IPS-18c (cell line): Measurements from ENCODE around the gene EPHB1.

ENCODE experiments used
- H3K4me3 ChIP-seq: 2 replicates; pipeline ENCODE4 v1.7.0; 2013; ENCODE audit warnings: low read depth, mild to moderate bottlenecking, low read length, moderate library complexity; ENCODE audit not compliant: insufficient read depth
- H3K9me3 ChIP-seq: one replicate; pipeline ENCODE4 v1.6.1; 2013; ENCODE audit warnings: mild to moderate bottlenecking, low read length, moderate library complexity; ENCODE audit not compliant: control insufficient read depth, insufficient read depth

The EPHB1 gene

GRCh38 chr3:134799393-134799792 is 4.3 kb downstream of the EPHB1 start:
- no peak overlapping the region for H3K4me3 ChIP-seq

GRCh38 chr3:134801204-134801958 is 6.3 kb downstream of the EPHB1 start:
- Histone ChIP-seq H3K9me3 (no peaks in the 10 kb centered on the region), H3K4me3 (no peak overlapping the region)

More at GRCh38 chr3:134799393-134799792, 4.3 kb downstream of the EPHB1 start:
- peaks cover 2% of the 10 kb centered on the region for H3K9me3 ChIP-seq

- Histone ChIP-seq H3K4me3 (no peak overlapping the region), H3K9me3 (no peaks in the 10 kb centered on the region)
Observed at GRCh38 chr3:134802428-134803050, 7.5 kb downstream of the EPHB1 start.

- Histone ChIP-seq H3K9me3 (no peaks in the 10 kb centered on the region), H3K4me3 (no peak overlapping the region)
Observed at GRCh38 chr3:134803051-134803505, 8.0 kb downstream of the EPHB1 start.

GRCh38 chr3:134803652-134804051 is 8.6 kb downstream of the EPHB1 start:
- Histone ChIP-seq H3K4me3 (no peak overlapping the region), H3K9me3 (no peaks in the 10 kb centered on the region)

GRCh38 chr3:134804508-134805480 is 9.7 kb downstream of the EPHB1 start:
- no peak overlapping the region for H3K4me3 ChIP-seq
- no peaks in the 10 kb centered on the region for H3K9me3 ChIP-seq

- H3K4me3 ChIP-seq, result no peak overlapping the region
Observed at GRCh38 chr3:134807189-134807588, 12.1 kb downstream of the EPHB1 start.

GRCh38 chr3:134808835-134809234 is 13.8 kb downstream of the EPHB1 start:
- Histone ChIP-seq H3K9me3 (no peaks in the 10 kb centered on the region), H3K4me3 (no peak overlapping the region)

More at GRCh38 chr3:134807189-134807588, 12.1 kb downstream of the EPHB1 start:
- H3K9me3 ChIP-seq, result no peaks in the 10 kb centered on the region

GRCh38 chr3:134809427-134810051 is 14.5 kb downstream of the EPHB1 start:
- no peaks in the 10 kb centered on the region for H3K9me3 ChIP-seq
- H3K4me3 ChIP-seq, result no peak overlapping the region

- Histone ChIP-seq H3K4me3 (no peak overlapping the region), H3K9me3 (no peaks in the 10 kb centered on the region)
Observed at GRCh38 chr3:134810052-134810435, 15.0 kb downstream of the EPHB1 start.

- Histone ChIP-seq H3K9me3 (no peaks in the 10 kb centered on the region), H3K4me3 (no peak overlapping the region)
Observed at GRCh38 chr3:134810850-134811249, 15.8 kb downstream of the EPHB1 start.

GRCh38 chr3:134813618-134814017 is 18.6 kb downstream of the EPHB1 start:
- no peak overlapping the region for H3K4me3 ChIP-seq
- no peaks in the 10 kb centered on the region for H3K9me3 ChIP-seq

GRCh38 chr3:134815519-134815918 is 20.5 kb downstream of the EPHB1 start:
- H3K4me3 ChIP-seq, result no peak overlapping the region
- no peaks in the 10 kb centered on the region for H3K9me3 ChIP-seq

- H3K4me3 ChIP-seq, result no peak overlapping the region
- H3K9me3 ChIP-seq, result no peaks in the 10 kb centered on the region
Observed at GRCh38 chr3:134816623-134817022, 21.6 kb downstream of the EPHB1 start.

- no peaks in the 10 kb centered on the region for H3K9me3 ChIP-seq
- no peak overlapping the region for H3K4me3 ChIP-seq
Observed at GRCh38 chr3:134817297-134817696, 22.2 kb downstream of the EPHB1 start.

- no peak overlapping the region for H3K4me3 ChIP-seq
Observed at GRCh38 chr3:134820994-134821393, 25.9 kb downstream of the EPHB1 start.

GRCh38 chr3:134822090-134822489 is 27.0 kb downstream of the EPHB1 start:
- Histone ChIP-seq H3K4me3 (no peak overlapping the region), H3K9me3 (no peaks in the 10 kb centered on the region)

More at GRCh38 chr3:134820994-134821393, 25.9 kb downstream of the EPHB1 start:
- H3K9me3 ChIP-seq, result no peaks in the 10 kb centered on the region
